Stimulated activated CD8-positive, alpha-beta memory T cell treated with anti-CD3 and anti-CD28 coated beads, Interleukin-4, amount 100 ng/mL, for 1 hour (primary cell): ENCODE data around the gene GOLGA5.

Experiments
- DNase-seq, 2 donors: peaks; one replicate each; pipeline ENCODE4 v3.0.0-alpha.2; 2020; ENCODE audit warnings: low read depth in 2 of 2, low spot score in 1 of 2

GOLGA5 gene

DNA sequence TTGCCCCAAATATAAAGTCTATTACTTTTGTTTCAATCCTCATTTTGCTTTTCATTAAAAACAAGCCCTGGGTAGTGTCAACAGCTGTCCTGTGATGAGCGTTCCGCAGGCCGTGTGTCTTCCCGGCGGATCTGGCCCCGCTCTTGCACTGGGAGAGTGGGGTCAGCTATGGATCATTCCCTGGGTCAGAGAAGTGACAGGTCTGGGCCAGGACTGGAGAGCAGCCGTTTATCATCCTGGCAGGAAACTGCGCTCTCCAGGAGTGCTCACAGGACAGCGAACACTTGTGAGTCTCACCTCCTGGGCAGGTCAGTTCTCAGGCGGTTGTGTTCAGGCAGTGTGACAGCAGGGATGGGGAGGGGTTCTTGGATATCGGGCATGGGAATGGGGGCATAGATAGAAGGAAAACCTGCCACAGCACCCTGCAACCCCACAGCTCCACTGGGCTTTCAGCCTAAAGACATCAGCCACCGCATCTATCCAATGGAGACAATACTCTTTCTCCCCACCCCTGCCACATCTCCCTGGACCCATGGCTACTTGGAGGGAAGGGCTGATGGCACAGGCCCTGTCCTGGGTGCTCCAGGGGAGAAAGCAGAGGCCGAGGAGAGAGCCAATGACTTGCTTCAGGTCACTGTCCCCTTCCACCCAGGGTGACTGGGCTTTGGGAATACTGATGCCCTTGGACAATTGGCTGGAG lies 81.0 kb downstream of the GOLGA5 start:
- DNase-seq: no peak

DNA sequence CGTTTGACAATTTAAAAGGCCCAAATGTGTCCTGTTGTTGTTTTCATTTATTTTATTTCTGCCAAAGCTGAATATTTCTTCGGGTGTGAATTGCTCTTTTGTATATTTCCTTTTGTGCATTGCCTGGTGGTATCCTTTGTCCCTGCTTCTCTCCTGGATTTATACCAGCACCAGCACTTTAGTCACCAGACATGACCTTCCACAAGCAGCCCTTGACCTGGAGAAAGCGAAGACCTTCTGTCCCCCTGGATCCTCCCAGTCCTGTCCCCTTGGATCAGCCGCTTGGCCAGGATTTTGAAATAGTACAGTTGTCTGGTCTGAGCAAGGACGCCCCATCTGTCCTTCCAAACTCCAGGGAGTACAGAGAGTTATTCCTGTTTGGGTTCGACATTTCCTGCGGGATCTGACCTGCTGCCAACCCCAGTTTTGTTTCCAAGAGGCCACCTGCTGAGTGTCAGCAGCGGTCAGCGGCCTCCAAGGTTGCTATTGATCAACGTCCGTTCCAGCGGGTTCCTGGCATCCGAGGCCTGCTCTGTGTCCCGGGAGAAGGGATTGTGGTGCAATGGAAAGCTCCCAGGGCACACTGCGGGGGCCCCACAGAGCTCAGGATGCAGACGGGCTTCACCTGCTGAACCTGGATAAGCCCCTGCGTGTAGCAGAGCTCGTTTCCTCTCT lies 83.8 kb downstream of the GOLGA5 start:
- no peak for DNase-seq

DNA sequence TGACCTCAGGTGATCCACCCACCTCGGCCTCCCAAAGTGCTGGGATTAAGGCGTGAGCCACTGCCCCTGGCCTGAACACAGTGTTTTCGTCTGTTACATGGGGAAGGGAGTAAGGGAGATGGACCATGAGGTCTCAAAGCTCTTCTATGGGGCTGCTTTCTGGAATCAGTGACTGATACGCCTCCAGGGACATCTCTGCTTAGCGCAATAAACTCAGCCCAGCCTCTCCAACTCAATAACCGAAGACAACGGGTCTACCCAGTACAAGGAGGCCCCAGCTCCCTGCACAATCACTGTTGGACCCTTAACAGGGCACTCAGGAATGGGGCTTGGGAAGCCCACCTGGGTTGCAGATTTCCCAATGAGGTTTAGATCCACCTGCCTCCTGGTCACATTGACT lies 86.2 kb downstream of the GOLGA5 start:
- no peak for DNase-seq

DNA sequence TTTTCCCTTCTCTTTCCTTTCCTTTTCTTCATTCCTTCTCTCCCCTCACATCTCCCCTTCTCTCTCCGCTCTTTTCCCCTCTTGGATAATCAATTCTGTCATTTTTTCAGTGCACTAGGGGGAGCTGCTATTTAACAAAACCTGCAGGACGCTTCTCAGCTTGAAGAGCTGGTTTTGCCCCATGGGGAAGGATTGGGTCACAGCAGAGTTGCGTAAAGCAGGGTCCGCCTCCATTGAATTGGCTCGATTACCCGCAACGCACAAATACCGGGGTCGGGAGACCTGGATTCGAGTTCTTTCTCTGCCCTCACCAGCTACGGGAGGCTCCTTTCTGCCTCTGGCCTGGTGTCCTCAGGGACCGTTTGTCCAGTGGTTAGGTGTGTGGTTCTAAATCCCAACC lies 86.7 kb downstream of the GOLGA5 start:
- DNase-seq: no peak

DNA sequence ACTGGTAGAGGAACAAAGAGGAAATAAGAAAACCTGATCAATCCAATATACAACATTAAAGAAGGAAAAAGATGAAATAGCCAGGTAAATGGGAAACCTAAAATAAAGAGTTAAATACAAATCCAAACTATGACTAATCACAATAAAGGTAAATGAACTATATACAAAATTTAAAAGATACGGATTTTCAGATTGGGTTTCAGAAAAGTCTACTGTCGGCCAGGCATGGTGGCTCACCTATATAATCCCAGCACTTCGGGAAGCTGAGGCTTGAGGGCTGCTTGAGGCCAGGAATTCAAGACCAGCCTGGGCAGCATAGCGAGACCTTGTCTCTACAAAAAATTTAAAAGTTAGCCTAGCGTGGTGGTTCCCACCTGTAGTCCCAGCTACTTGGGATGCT lies 89.0 kb downstream of the GOLGA5 start:
- no peak for DNase-seq

DNA sequence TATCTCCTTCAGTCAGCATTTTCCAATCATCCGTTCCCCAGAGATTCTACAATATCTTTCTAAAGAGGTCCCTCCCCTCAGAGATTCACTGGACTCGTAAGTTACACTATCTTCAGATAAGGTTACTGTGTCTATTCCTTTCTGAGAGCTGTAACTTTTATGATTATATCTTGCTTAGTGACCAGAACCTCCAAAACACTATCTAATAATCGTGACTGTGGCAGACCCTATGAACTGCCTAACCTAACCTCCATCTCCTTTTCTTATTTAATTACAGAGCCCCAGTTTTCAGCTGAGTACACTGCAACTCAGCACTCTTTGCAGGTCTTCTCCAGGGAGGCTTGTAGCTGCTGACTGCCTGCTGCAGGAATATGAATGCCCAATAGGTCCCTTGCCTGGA lies 90.3 kb downstream of the GOLGA5 start:
- no peak for DNase-seq

DNA sequence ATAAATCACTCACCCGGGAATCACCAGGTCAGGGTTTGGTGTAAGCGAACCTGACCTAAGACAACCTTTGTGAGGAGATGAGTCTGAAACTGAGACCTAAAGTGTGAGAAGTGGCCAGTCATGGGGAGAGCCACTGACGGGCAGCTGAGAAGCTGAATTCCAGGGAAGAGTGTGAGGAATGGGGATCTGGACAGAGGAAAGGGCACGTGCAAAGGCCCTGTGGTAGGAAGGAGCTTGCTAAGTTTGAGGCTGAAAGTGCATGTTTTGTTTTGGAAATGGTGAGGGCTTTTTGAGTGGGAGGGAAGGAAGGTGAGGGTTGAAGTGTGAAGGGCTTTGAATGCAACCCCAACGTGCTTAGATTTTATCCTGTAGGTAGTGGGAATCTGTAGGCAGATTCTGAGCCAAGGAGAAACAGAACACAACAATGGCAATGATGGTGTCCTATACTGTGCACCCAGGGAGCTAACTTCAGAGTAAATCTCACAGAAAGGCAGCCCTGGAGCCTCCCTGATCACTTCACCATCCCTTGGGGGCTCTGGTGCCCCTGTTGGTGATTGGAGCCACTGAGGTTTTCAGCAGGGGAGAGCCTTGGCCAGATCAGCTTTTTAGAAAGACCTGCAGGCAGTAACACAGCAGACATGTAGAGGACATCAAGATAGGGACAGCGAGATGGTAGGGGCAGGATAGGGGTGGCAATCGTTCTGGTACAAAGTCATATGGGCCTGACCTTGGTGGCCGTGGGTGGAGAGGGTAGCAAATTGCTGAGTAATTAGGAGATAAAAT lies 91.4 kb downstream of the GOLGA5 start:
- DNase-seq: no peak

DNA sequence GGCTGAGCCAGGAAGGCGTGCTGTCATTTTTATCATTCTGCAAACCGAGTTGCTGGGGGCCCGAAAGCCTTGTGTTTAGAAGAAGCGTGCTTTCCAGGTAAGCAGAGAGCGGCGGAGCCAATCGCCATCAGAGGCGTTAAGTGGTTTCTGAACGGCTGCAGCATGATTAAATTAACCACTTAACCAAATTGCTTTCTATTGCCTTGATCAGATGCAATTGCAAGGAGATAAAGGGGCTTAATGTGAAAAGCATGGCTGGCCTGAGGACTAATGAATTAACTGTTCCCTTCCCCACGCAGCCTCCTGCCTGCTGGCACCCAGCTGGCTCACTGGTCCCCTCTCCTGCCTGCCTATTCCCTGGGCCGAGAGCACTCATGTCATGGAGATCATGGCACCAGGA lies 92.2 kb downstream of the GOLGA5 start:
- no peak for DNase-seq

DNA sequence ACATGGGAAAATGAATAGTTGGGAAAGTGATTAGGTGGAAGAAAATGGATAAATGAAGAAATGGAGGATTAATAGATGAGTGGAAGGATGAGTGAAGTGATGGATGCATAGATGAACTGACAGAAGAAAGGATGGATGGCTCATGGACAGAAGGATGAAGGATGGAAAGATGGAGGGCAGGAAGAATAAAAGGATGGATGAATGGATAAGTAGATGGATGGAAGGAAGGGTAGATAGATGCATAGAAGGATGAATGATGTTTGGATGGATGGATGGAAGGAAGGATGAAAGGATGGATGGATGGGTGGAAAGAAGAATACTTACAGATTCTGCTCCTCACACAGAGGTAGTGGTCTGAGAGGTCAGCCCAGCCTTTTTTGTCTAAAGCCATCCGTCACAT lies 93.1 kb downstream of the GOLGA5 start:
- no peak for DNase-seq

DNA sequence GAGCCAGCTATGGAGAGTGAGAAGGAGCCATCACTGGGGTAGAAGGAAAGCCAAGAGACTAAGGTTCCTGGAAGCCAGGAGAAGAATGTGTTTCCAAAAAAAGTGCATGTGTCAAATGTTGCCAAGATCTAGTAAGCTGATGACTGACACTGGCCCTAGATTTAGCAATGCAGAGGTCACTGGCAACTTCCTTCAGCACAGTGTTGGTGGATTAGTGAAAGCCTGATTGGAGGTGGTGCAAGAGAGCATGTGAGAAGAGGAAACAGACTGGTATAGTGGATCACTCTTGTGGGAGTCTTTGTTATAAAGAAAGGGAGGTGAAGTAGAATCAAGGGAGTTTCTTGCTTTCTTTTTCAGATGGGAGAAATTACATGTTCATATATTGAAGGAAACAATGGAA lies 94.8 kb downstream of the GOLGA5 start:
- no peak for DNase-seq
